ENCODE data around the gene PLEKHA4.
A peak's percentile ranks its signal among the peaks of the same experiment; 100 is the strongest.
"Not testable (repeated sequence)": the region's sequence is repeated elsewhere in the genome, so short reads cannot be mapped to it uniquely, and the experiment has no call there.

Gene PLEKHA4

DNA sequence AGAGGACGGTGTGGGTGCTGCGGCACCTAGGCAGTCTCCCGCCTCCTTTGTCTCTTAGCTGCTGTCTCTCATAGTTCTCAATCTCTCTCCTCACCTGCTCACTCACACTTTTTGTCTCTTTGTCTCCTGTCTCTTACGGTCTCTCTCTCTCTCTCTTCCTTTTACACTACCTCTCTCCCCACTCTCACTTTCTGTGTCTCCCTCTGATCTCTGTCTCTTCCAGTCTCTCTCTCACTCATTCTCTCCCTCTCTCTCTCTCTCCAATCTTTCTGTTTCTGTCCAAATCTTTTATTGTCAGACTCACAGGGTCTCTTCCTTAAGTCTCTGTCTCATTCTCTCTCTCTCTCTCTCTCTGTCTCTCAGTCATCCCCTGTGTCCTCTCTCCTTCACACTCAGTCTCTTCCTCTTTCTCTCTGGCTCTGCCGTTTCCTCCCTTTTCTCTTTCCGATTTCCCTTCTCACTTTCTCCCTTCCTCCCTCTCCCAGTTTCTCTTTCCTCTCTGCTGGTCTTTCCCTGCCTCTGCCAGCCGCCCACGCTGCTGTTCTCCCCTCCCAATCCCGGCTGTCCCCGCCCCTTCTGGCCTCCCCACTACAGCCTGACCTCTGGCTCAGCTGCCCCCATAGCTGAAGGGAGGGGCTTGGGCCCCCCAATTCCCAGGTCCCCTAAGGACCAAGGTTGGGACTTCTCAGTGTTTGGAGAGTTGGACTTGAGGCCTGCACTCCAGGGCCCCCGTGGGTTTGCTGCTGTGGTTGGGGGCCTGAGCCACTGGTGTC is at the start of gene PLEKHA4:
PLEKHA4 (minus strand) TSS at position 504 of the 773 bp plus-strand sequence. CDS start 997 bp downstream, outside the sequence.
- no peak for DNase-seq (ENCODE audit: low spot score)

- no peak for DNase-seq (ENCODE audit: low spot score)
Measured at GRCh38 chr19:48918071-48918470, 49.7 kb upstream of the PLEKHA4 start.

- DNase-seq (ENCODE audit: low spot score) = no peak
Measured at GRCh38 chr19:48915757-48916156, 47.3 kb upstream of the PLEKHA4 start.

GRCh38 chr19:48914181-48914580 is 45.8 kb upstream of the PLEKHA4 start:
- DNase-seq (ENCODE audit: low spot score) = no peak

GRCh38 chr19:48913114-48913889 is 44.9 kb upstream of the PLEKHA4 start:
- DNase-seq (ENCODE audit: low spot score) = no peak

GRCh38 chr19:48910803-48911202 is 42.4 kb upstream of the PLEKHA4 start:
- no peak for DNase-seq (ENCODE audit: low spot score)

DNA sequence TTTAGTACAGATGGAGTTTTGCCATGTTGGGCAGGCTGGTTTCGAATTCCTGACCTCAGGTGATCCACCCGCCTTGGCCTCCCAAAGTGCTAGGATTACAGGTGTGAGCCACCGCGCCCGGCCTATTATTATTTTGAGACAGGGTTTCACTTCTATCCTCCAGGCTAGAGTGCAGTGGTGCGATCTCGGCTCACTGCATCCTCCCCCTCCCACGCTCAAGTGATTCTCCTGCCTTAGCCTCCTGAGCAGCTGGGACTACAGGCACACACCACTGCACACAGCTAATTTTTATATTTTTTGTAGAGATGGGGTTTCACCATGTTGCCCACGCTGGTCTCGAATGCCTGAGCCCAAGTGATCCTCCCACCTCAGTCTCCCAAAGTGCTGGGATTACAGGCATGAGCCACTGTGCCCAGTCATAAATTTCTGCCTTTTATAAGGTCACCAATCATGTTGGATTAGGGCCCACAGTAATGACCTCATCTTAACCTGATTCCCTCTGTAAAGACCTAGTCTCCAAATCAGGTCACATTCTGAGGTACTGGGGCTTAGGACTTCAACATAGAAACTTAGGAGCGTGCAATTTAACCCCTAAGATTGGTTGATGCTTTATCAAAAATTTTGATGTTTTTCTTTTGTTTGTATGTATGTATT is 41.1 kb upstream of the PLEKHA4 start:
- not testable (repeated sequence) for DNase-seq (ENCODE audit: low spot score)

GRCh38 chr19:48907671-48908070 is 39.3 kb upstream of the PLEKHA4 start:
- DNase-seq (ENCODE audit: low spot score) = no peak

DNA sequence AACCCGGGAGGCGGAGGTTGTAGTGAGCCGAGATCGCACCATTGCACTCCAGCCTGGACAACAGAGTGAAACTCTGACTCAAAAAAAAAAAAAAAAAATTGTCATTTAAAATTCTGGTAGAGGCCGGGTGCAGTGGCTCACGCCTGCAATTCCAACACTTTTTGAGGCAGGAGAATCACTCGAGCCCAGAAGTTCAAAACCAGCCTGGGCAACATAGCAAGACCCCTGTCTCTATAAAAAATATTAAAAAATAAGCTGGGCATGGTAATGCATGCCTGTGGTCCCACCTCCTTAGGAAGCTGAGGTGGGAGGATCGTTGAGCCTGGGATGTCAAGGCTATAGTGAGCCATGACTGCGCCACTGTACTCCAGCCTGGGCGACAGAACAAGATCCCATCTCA is 37.9 kb upstream of the PLEKHA4 start:
- DNase-seq (ENCODE audit: low spot score) = no peak

DNA sequence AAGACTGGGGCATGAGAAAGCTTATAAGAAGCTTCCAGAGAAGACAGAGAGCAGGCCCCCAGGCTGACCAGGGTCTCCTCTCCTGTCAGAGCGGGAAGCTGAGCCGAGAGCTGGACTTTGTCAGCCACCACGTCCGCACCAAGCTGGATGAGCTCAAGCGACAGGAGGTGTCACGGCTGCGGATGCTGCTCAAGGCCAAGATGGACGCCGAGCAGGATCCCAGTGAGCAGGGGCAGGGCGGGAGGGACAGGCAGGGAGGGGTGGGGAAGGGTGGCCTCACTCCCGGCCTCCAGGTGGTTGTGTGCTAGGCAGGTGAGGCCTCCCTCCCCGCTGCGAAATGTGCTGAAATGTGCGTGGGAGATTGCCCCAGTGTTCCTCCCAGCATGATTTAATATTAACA is 37.2 kb upstream of the PLEKHA4 start:
- no peak for DNase-seq (ENCODE audit: low spot score)

- not testable (repeated sequence) for DNase-seq (ENCODE audit: low spot score)
Measured at GRCh38 chr19:48903788-48904187, 35.4 kb upstream of the PLEKHA4 start.

- not testable (repeated sequence) for DNase-seq (ENCODE audit: low spot score)
Measured at GRCh38 chr19:48902291-48902690, 33.9 kb upstream of the PLEKHA4 start.

GRCh38 chr19:48900477-48901406 is 32.3 kb upstream of the PLEKHA4 start:
- DNase-seq (ENCODE audit: low spot score) = no peak

DNA sequence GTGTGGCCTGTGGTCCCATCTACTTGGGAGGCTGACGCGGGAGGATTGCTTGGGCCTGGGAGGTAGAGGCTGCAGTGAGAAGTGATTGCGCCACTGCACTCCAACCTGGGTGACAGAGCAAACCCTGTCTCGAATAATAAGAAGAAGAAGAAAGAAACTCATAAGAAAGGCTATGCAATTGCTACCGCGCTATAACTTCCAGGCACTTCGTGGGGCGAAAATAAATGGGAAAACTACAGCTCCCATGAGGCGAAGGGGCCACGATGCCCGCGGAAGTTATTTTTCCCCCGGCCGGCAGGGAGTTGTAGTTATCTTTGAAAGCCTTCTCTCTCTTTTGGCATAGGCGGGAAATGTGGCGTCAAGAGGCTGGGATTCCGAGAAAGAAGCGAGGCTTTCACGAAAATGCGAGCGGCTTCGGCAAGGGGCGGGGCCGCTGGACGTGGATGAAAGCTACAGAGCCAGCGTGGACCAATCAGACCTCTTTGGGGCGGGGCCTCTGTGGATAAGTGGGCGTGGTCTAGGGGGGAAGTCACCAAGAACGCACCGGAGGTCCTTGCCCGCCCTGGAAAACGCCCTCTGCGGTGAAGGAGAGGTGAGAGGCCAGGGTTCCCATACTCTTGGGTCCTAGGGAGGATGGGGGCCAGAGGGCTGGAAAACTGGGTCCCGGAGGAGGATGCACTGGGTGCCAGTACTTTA is 31.5 kb upstream of the PLEKHA4 start, which contains the start of gene NUCB1:
NUCB1 (plus strand) TSS at position 532 of the 696 bp plus-strand sequence. CDS start 485 bp downstream, outside the sequence.
- DNase-seq (ENCODE audit: low spot score) = peak; percentile 96

- DNase-seq (ENCODE audit: low spot score) = not testable (repeated sequence)
Measured at GRCh38 chr19:48899386-48899749, 31.0 kb upstream of the PLEKHA4 start.

GRCh38 chr19:48897181-48897580 is 28.8 kb upstream of the PLEKHA4 start:
- DNase-seq (ENCODE audit: low spot score) = no peak

DNA sequence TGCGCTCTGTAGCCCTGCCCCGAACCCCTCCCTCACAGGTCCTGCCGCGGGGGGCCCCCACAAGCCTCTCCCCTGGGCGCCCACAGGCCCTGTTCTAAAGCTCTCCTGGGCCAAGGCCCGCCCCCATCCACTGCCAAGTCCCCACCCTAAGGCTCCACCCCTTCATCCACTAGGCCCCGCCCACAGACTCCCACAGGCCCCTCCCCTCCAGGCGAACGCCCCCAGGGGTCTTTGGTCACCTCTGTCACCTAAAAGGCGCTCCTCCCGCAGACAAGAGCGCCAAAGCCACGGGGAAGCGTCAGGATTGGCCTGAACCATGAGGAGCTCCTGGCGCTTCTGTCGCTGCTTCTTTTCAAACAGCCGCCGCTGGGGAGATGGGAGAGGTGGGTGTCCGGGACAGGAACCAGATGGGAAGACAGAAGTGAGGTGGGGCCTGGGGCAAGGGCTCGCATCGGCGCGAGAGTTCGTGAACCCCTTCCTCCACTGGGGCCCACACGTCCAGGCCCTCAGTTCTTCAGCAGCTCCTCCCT is 27.8 kb upstream of the PLEKHA4 start:
- DNase-seq (ENCODE audit: low spot score) = no peak

DNA sequence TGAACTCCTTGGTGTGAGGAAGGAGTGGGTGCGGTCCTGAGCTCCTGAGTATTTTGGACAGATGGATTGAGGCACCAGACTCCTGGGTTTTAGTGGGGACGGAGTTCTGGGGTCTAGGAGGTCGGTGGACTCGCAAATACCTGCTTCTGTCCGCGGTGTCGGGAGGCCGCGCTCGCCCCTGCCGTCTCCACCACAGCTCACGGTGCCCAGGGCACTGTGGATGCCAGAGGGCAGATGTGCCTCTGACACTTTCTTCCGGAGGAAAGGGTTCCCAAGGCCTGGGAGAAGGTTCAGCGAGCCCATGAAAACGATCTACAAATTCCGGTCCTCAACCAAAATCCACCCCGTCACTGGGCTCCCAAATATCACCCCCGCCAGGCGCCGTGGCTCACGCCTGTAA is 26.8 kb upstream of the PLEKHA4 start:
- DNase-seq (ENCODE audit: low spot score) = no peak

GRCh38 chr19:48890551-48890950 is 22.1 kb upstream of the PLEKHA4 start:
- DNase-seq (ENCODE audit: low spot score) = no peak

- DNase-seq (ENCODE audit: low spot score) = not testable (repeated sequence)
Measured at GRCh38 chr19:48889496-48889895, 21.1 kb upstream of the PLEKHA4 start.
